Sigmoid colon (tissue), 4 donors: Measurements from ENCODE around the gene KRT6C.

Experiments
- EP300 ChIP-seq, 4 donors: sonication (generic); formaldehyde crosslinking; IDR thresholded peaks; one replicate each; pipeline ENCODE4 v1.6.1; 2017; ENCODE audit warnings: antibody characterized with exemption in 4 of 4
- POLR2A ChIP-seq, 2 donors: fragments of 450-650 bp; IDR thresholded peaks; one replicate each; pipeline ENCODE4 v1.6.1; 2016; ENCODE audit warnings: antibody characterized with exemption in 2 of 2, mild to moderate bottlenecking in 2 of 2, moderate library complexity in 2 of 2
- POLR2AphosphoS5 ChIP-seq, 4 donors: sonication (generic); formaldehyde crosslinking; IDR thresholded peaks; one replicate each; pipeline ENCODE4 v1.6.1; 2017; ENCODE audit warnings: antibody characterized with exemption in 4 of 4
- TF ChIP-seq, protein P1 (sequence below), 4 experiments: fragments of 450-650 bp in 3 of 4; fragments of 200-600 bp in 1 of 4; IDR thresholded peaks; one replicate each; pipeline ENCODE4 v1.5.1; 2016 to 2019; ENCODE audit warnings: antibody characterized with exemption in 4 of 4, mild to moderate bottlenecking in 3 of 4, moderate library complexity in 2 of 4

DNA sequence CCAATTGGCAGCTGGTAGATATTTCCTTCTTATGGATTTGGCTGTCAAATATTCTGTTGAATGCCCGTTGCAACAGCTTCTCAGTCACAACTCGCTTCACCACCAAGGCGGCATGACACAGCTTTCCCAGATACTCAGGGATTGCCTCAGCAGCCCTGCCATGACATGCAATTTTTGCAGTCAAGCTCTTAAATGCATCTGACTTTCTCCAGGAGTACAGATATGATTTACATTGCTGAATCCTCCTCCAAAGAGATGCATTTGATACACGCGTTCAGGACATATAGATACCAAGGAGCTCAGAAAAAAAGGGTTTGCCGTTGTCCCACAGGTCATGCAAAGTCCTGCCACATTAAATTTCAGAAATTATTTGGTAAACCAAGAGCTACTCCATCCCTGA lies 40.1 kb upstream of the KRT6C start:
- TF ChIP-seq, protein P1, sequence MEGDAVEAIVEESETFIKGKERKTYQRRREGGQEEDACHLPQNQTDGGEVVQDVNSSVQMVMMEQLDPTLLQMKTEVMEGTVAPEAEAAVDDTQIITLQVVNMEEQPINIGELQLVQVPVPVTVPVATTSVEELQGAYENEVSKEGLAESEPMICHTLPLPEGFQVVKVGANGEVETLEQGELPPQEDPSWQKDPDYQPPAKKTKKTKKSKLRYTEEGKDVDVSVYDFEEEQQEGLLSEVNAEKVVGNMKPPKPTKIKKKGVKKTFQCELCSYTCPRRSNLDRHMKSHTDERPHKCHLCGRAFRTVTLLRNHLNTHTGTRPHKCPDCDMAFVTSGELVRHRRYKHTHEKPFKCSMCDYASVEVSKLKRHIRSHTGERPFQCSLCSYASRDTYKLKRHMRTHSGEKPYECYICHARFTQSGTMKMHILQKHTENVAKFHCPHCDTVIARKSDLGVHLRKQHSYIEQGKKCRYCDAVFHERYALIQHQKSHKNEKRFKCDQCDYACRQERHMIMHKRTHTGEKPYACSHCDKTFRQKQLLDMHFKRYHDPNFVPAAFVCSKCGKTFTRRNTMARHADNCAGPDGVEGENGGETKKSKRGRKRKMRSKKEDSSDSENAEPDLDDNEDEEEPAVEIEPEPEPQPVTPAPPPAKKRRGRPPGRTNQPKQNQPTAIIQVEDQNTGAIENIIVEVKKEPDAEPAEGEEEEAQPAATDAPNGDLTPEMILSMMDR (IDR thresholded peaks at IDR 0.05): no peak
- TF ChIP-seq POLR2AphosphoS5 (IDR thresholded peaks at IDR 0.05) (no peak), POLR2A (IDR thresholded peaks at IDR 0.05) (no peak), EP300 (IDR thresholded peaks at IDR 0.05) (no peak)
